ENCODE results near the gene MZT2A. TPM values are rescaled to one million over a fixed set of nuclear protein-coding genes. Genes with fewer than 3 reads are reported as not detected.
A peak's percentile ranks its signal among the peaks of the same experiment; 100 is the strongest.
"Not testable (repeated sequence)": the region's sequence is repeated elsewhere in the genome, so short reads cannot be mapped to it uniquely, and the experiment has no call there.

Gene MZT2A, protein sequence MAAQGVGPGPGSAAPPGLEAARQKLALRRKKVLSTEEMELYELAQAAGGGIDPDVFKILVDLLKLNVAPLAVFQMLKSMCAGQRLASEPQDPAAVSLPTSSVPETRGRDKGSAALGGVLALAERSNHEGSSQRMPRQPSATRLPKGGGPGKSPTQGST
- total RNA-seq (2014; rRNA removed; shearing (Covaris generic)), result 81.9 and 118 TPM in 2 replicates

DNA sequence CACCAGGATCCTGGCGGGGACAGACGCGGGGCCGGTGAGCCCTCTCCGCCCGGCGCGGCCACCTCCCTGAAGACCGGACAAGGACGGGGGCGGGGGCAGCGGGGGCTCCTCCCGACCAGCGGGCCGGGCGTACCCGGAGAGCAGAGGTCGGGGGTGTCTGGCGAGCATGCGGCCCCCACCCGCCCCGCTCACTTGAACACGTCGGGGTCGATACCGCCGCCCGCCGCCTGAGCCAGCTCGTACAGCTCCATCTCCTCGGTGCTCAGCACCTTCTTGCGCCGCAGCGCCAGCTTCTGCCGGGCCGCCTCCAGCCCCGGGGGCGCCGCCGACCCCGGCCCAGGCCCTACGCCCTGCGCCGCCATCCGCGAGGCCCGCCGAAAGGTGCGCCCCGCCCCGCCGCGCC is at the start of gene MZT2A:
MZT2A (minus strand) TSS at position 383 of the 403 bp plus-strand sequence; CDS start at position 362, 21 bp downstream.
- DNase-seq (ENCODE audit: low read depth), result peak; percentile 13

DNA sequence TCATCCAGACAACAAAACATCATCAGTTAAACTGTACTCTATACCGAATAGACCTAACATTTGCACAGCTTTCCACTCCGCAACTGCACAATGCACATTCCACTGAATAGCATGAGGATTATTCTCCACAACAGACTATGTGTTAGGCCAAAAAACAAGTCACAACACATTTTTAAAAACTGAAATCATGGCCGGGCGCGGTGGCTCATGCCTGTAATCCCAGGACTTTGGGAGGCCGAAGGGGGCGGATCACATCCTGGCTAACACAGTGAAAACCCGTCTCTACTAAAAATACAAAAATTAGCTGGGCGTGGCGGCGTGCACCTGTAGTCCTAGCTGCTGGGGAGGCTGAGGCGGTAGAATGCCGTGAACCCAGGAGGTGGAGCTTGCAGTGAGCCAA is 46.7 kb upstream of the MZT2A start:
- DNase-seq (ENCODE audit: low read depth), result not testable (repeated sequence)

DNA sequence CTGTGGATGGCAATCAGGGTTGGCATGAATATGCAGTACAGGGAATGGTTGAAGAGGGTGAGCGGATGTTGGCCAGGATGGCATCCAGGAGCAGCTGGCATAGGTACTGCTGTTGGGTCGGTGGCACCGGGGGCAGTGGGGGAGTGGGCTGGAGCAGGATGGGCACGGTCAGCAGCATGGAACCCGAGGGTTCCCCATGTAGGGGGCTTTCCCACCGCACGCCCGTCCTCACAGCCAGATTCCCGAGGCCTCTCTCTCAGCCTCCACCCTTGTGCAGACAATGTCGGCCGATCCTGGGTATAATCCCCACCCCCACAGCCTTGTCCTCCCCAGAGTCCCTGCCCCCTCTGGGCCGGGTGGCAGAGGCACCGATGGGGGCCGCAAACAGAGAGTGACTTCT is 44.6 kb upstream of the MZT2A start:
- DNase-seq (ENCODE audit: low read depth), result not testable (repeated sequence)

DNA sequence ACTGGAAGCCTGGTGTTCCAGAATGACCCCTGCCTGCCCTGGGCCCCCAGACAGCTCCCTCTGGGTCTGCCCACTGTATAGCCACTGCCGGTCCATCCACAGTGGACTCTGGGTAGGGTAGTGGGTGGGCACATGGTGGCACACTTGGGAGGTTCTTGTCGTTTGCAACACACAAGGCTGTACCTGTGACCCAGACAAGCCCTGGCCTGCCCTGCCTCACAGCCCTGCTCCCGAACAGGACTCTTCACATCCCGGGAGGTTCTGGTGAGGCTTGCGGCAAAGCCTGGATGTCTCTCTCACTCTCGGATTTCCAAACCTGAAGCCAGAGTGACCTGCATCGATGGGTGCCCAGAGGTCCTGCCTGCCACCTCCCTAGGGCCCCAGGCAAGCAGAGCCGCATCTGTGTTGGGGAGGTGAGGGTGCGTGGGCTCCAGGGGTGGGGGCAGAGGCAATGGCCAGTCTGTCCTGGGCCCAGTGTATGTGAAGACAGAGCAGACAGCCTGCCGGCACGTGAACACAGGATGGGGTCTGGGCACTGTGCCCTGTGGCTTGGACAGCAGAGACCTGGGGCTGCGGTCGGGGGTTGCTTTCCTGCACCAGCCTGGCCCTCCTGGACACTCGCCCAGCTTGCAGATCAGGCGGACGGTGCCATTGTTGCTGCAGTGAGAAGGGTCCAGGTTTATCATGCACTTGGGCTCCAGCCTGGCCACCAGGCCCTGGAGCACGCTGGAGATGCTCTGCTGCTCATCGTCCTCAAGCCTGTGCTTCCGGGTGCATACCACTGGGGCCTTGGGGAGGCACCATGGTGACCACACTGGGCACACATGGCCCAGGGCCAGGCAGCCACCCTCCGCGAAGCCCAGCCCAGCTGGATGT is 44.0 kb upstream of the MZT2A start:
- DNase-seq (ENCODE audit: low read depth), result peak; percentile 58

DNA sequence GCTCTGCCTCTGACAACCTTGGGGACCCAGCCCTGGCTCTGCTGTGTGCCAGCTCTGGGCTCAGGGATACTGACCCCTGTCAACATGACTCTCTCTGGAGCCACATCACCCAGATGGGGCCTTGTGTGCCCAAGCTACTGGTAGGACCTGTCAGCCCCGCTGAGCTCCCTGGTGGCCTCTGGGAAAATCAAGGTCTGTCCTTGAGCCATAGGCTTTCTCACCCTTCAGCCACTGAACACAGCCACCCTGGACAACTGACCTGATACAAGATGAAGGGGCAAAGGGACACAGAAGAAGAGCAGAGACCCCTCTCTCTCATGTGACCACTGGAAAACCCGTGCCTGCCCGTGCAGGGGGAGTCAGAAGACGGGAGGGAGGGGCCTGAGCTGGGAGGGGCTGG is 43.3 kb upstream of the MZT2A start:
- DNase-seq (ENCODE audit: low read depth), result no peak

DNA sequence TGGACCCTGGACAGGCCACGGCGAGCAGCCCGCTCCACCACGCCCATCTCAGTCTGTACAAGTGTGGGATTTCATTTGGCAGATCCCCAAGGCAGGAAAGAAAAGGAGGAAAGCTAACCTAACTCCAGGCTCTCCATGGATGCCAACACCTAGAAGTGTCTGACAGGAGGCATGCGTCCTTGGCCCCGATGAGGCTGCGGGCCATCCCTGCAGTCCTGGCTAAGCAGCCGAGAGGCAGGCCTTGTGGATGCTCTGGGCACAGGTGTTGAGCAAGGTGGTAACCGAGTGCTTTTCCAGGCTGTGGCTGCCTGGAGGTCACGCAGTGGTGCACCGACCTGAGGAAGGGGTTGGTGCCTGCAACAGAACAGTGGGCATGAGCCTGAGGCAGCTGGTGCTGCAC is 42.8 kb upstream of the MZT2A start:
- not testable (repeated sequence) for DNase-seq (ENCODE audit: low read depth)

DNA sequence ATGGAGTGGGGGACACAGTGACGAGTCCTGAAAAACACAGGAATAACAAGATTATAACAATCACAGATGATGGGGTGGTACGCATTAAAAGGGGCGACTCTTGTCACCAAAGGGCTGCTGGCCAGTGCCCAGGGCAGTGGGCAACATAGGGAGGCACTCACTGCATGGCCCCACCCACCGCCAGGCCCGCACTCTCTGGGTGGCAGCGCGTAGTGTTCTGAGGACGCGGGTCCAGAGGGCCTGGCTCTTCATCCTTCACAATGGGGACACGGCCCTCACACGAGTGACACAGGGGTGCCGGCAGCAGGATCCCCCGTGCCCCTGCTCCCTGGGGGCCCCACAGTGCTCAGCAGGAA is 42.1 kb upstream of the MZT2A start:
- not testable (repeated sequence) for DNase-seq (ENCODE audit: low read depth)

DNA sequence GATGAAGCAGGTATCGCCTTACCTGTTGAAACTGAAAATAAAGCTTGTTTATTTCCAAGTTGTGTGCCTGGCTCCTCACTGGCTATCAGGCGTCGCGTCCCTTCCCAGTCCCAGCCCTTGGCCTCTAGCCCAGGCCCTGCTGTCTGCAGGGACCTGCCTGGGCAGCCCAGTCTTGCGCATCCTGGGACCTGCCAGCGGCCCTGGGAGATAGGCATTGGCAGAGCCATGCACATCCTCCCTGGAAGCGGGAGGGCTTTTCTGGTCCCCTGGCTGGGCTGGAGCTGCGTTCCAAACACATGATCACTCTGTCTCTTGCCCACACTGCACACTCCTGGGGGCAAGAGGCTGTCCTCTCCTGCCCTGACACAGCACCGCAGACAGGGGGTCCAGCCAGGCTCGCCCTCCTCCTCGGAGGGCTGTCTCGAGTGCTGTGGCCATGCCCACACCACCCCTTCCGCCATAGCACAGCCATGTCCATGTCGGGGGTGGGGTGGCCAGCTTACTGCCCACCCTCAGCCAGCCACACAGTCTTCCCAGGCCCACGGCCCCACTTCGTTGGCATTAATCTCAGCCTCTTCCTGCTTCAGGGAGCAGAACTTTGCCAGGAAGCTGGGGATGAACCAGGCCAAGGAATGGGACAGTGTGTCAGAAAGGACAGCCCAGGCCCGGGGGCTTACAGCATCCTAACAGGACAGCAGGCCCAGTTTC is 41.6 kb upstream of the MZT2A start:
- not testable (repeated sequence) for DNase-seq (ENCODE audit: low read depth)

DNA sequence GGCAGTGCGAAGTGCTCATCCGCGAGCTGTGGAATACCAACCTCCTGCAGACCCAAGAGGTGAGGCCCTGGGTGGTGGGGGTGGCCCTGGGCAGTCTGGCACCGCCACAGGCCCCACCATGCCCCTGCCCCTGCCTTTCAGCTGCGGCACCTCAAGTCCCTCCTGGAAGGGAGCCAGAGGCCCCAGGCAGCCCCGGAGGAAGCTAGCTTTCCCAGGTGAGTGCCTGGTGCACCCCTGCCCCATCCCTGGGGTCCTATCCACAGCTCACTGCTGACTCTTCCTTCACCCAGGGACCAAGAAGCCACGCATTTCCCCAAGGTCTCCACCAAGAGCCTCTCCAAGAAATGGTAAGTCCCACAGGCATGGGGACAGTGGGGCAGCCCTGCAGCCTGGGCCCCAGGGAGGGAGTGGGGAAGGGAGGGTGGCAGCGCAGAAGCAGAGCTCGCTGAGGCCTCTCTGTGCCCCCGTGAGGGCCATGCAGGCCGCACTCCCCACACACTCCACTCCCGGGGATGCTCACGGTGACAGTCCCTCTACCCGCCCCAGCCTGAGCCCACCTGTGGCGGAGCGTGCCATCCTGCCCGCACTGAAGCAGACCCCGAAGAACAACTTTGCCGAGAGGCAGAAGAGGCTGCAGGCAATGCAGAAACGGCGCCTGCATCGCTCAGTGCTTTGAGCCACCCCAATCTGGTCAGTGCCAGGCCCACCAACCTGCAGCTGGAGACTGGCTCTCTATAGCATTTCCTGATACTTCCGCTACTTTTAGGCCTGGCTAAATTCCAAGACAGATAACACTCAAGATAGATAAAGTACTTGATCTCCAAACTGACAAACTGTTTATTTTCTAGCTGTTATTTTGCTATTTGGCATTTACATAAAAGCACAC is 40.8 kb upstream of the MZT2A start:
- not testable (repeated sequence) for DNase-seq (ENCODE audit: low read depth)

DNA sequence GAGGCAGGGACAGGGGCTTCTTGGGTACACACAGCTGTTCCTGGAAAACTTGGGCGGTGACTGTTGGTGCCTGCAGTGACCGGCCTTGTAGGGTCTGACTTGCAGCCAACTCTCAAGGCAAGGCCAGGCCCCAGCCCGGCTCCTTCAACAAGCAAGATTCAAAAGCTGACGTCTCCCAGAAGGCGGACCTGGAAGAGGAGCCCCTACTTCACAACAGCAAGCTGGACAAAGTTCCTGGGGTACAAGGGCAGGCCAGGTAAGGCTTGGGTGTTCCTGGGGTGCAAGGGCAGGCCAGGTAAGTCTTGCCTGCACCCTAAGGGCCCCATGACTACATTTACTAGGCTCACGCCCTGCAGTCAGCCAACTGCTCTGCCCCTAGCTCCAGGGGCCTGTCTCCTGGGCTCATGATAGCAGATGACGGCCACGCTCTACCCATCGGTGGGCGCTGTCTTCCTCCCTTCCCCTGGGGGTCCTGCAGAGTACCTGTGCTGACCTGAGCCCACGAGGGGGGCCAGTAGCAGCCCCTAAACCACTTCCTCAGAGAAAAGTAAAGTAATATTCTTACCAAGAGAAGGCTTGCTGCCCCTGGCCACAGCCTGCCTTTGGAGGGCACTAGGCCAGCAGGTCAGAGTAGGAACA is 39.5 kb upstream of the MZT2A start:
- DNase-seq (ENCODE audit: low read depth), result not testable (repeated sequence)

DNA sequence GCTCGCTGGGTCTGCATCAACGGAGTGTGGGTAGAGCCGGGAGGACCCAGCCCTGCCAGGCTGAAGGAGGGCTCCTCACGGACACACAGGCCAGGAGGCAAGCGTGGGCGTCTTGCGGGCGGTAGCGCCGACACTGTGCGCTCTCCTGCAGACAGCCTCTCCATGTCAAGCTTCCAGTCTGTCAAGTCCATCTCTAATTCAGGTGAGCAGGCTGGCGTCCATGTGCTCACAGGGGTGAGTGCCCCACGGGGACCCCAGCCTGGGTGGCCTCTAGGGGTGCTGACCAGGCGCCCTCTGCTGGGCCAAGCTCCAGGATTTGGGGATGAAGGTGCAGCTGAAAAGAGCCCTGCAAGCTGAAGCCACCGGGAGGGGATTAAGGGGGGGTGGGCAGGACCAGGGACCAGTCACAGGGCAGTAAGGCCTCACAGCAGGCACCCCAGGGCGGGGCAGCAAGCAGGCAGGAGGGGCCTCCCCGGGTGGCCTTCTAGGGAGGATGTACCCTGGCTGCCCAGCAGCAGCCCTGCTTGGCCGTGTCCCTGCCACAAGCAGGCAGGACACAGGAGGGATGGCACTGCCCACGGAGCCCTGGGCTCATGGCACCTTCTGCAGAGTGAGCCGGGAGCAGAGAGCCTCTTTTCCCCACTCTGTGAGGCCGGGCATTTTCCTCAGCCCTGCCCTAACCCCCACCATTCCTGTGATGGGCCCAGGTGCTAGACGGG is 38.6 kb upstream of the MZT2A start:
- not testable (repeated sequence) for DNase-seq (ENCODE audit: low read depth)

DNA sequence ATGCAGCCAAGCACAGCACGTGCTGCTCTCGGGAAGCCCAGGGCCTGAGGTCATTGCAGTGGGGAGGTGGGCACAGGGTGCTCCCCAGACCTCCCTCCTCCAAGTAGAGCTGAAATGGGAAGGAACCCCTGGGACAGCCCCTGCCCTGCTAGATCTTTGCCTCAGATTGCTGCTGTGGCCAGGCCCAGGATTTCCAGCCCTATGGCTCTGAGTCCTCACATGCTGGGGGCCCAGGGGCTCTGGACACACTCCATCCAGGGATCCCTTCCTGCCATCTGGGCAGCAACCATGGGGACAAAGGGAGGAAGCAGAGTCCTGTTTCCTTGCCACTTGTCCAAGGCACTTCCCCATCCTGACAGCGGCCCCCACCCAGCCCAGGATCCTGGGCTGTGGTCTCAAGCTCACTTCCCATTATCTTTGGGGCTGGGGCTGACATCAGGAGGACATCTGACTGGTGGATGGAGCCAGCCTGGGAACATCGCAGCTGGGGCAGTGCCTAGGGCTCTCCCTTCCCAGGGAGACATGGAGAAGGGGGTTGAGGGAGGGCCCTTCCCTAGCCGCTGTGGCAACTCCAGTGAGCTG is 37.8 kb upstream of the MZT2A start:
- DNase-seq (ENCODE audit: low read depth), result not testable (repeated sequence)

DNA sequence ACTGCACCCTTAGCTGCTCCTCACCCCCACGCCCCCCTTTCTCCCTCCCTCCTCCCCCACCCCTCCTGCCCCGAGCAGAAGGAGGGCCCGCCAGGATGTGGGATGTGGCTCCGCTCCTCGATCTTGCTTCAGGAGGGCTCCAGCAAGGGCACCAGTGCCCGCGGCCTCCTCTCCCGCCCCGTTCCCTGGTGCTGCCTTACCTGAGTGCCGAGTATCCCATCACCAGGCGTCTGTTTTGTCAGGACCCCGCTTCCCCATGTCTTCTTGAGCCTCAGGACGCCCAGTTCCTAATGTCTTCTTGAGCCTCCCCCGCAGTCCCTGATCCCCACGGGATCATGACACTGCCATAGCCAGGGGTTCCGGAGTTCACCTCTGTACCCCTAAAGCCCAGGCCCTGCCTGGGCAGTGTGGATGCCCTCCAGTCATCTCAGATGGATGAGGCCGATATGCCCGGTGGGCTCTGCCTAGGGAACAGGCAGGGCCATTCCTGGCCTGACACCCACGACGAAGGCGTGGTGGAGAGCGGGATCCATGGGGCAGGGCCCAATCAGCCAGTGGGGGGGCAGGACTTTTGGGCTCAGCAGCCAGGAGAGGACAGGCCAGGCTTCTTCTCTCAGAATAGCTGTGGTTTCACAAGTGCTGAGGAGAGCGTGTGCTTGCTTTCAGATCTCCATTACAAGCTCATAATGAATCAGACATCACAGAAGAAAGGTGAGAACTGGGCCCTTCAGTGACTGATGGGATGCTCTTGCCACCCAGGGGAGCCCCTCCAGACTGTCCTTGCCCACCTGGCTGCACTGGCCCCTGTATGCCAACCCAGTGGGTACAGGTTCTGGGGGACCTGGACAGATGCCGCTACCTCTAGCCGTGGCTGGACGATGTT is 37.0 kb upstream of the MZT2A start:
- not testable (repeated sequence) for DNase-seq (ENCODE audit: low read depth)

DNA sequence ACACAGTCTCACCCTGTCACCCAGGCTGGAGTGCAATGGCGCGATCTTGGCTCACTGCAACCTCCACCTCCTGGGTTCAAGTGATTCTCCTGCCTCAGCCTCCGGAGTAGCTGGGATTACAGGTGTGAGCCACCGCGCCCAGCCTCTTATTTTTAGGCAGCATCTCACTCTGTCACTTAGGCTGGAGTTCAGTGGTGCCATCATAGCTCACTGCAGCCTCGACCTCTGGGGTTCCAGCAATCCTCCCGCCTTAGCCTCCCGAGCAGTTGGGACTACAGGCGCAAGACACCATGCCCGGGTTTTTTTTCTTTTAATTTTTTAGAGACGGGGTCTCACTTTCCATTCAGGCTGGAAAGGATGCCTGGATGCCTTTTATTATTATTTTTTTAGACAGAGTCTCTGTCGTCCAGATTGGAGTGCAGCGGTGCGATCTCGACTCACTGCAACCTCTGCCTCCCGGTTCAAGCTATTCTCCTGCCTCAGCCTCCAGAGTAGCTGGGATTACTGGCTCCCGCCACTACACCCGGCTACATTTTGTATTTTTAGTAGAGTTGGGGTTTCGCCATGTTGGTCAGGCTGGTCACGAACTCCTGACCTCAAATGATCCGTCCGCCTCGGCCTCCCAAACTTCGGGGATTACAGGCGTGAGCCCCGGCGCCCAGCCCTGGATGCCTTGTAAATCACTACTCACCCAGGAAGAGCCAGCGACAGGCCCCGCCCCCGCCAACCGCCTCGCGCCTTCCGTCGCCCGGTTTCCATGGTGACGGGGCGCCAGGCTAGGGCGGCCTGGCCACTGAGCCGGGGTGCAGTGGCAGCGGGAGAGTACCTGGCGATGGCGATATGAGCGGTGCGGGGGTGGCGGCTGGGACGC is 35.2 kb upstream of the MZT2A start, which contains the start of gene CCDC74A:
CCDC74A (plus strand) TSS at position 758 of the 871 bp plus-strand sequence; CDS start at position 841, 83 bp downstream.
- DNase-seq (ENCODE audit: low read depth), result peak; percentile 71

DNA sequence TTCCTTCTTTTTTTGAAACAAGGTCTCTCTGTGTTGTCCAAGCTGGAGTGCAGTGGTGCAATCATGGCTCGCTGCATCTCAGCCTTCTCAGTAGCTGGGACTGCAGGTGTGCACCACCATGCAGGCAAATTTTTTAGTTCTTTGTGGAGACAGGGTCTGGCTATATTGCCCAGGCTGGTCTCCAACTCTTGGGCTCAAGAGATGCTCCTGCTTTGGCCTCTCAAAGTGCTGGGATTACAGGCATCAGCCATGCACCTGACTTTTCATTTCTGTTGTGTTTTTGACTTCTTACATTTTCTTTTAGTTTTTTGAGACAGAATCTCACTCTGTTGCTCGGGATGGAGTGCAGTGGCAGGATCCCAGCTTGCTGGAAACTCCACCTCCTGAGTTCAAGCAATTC is 33.1 kb upstream of the MZT2A start:
- not testable (repeated sequence) for DNase-seq (ENCODE audit: low read depth)

DNA sequence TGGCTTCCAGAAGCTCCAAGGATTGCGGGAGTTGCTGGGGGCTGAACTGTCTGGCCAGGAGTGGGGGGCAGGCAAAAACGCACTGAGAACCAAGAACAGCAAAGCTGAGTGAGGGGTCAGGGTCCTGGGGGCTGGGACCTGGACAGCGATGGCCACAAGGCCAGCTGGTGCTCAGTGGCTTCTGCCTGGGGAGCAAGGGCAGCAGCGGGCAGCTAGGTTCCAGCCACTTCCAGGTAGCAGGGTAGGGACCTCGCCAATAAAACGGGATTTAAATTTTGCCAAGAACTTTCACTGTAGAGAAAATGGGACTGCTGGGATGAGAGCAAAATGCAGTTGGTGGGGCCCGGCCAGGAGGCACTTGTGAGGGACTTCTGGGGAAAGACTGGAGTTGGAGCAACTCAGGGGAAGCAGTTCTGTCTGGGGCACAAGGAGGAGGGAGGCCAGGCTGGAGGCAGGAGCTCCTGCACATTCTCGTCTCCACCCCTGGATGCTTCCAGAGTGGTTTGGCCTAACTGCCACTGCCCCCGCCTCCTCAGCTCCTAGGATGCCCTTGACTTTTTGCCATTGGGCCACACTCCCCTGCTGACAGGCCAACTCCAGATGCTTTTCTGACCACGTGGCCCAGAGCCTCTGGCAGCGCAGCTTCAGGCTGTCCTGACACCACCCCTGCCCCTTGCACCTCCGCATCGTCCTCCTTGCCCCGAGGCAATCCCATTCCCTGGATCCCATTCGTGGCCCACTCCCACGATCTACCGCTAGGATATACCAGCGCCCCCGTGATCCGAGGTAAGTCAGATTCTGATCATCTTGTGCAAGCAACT is 30.0 kb upstream of the MZT2A start:
- DNase-seq (ENCODE audit: low read depth), result no peak

DNA sequence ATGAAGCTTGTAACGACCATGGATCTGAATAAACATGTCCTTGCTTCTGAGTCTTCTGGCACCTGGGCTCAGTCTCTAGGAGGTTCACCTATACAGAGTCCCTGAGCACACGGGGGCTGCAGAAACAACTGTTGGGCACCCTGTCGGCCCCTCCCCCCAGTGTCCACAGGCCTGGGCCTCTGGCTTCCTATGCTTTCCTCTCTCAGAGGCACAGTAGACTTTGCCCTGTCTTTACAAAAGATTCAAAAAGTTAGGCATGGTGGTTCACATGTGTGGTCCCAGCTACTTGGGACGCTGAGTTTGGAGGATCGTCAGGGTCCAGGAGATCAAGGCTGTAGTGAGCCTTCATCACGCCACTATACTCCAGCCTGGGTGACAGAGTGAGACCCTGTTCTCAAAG is 29.3 kb upstream of the MZT2A start:
- not testable (repeated sequence) for DNase-seq (ENCODE audit: low read depth)
